NCI-H2227 treated with DMSO at 0.1 percent for 48 hours (cell line): ENCODE data around the gene PDP2.

Source experiments
- DNase-seq: peaks from one replicate; lab custom pipeline; 2025; lab: John Stamatoyannopoulos, UW

The PDP2 gene

GRCh38 chr16:66936889-66937554 is 56.7 kb downstream of the PDP2 start:
- DNase-seq: no peak

GRCh38 chr16:66937725-66938337 is 57.5 kb downstream of the PDP2 start:
- no peak for DNase-seq

- DNase-seq: no peak
These were observed 59.1 kb downstream of the PDP2 start for GRCh38 chr16:66939366-66939765.

GRCh38 chr16:66940236-66940635 is 59.9 kb downstream of the PDP2 start:
- DNase-seq: no peak
